Fibroblast of pulmonary artery (primary cell): Measurements from ENCODE around the gene SYPL2.
"Not testable (repeated sequence)": the region's sequence is repeated elsewhere in the genome, so short reads cannot be mapped to it uniquely, and the experiment has no call there.

ENCODE experiments used
- DNase-seq: peaks from one replicate; pipeline ENCODE4 v3.0.0-alpha.2; 2010; ENCODE audit warnings: low read depth
- H3K4me3 ChIP-seq: replicated peaks from 2 replicates; pipeline ENCODE4 v1.5.1; 2011; ENCODE audit warnings: low read depth, mild to moderate bottlenecking, control low read depth, low read length, moderate library complexity
- CTCF ChIP-seq: IDR thresholded peaks from 2 replicates; pipeline ENCODE4 v1.5.1; 2011; ENCODE audit warnings: mild to moderate bottlenecking, control low read depth, low read length, inconsistent platforms; ENCODE audit errors: missing control alignments

The SYPL2 gene

GRCh38 chr1:109433322-109433721 lies 33.0 kb upstream of the SYPL2 start:
- TF ChIP-seq CTCF = no peak
- no peak for DNase-seq
- no peak overlapping the region for H3K4me3 ChIP-seq

GRCh38 chr1:109434484-109434883 lies 31.9 kb upstream of the SYPL2 start:
- H3K4me3 ChIP-seq = no peak overlapping the region
- DNase-seq = no peak
- TF ChIP-seq CTCF = no peak

GRCh38 chr1:109438798-109439297 lies 27.5 kb upstream of the SYPL2 start:
- DNase-seq = peak; percentile 85
- no peak overlapping the region for H3K4me3 ChIP-seq
- TF ChIP-seq CTCF = no peak

GRCh38 chr1:109441069-109441468 lies 25.3 kb upstream of the SYPL2 start:
- peak; percentile 26 for DNase-seq
- no peak overlapping the region for H3K4me3 ChIP-seq
- no peak for TF ChIP-seq CTCF

- TF ChIP-seq CTCF = no peak
- H3K4me3 ChIP-seq = no peak overlapping the region
- no peak for DNase-seq
Measured at GRCh38 chr1:109443476-109443875, 22.9 kb upstream of the SYPL2 start.

- DNase-seq = no peak
- no peak overlapping the region for H3K4me3 ChIP-seq
- no peak for TF ChIP-seq CTCF
Measured at GRCh38 chr1:109444346-109444745, 22.0 kb upstream of the SYPL2 start.

GRCh38 chr1:109445949-109446695 lies 20.2 kb upstream of the SYPL2 start:
- not testable (repeated sequence) for DNase-seq, H3K4me3 ChIP-seq
